Ramos (cell line): ENCODE measurements around the gene TXK.

Source experiments
- in situ Hi-C: fragments of 300-500 bp; cut with MboI; formaldehyde crosslinking; loops from one replicate; pipeline ENCODE4 v1.14.3; 2022; ENCODE audit warnings: low sequenced_read_pairs; ENCODE audit not compliant: unreplicated experiment

Gene TXK

DNA sequence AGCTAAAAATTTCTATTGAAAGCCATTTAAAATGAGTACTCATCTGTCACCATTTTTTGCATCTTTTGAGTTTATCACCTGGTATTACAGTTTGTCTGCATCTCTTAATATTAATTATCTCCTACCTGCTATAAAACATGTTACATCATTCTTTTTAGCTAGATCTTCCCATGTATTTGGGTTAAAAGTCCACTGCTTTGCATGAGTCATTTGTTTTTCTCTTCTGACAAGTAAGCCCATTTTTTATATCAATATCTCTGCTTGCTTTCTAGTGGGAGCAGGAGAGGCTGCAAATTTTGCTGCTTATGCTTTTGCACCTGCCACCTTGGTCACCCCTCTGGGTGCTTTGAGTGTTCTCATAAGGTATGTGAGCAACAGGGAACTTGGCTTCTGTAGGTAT, 101.3 kb downstream of the TXK start:
- in situ Hi-C loops, result loop anchor here (10.0 kb wide), 1 partner anchor 52 kb away; no protein-coding TSS in a partner anchor

DNA sequence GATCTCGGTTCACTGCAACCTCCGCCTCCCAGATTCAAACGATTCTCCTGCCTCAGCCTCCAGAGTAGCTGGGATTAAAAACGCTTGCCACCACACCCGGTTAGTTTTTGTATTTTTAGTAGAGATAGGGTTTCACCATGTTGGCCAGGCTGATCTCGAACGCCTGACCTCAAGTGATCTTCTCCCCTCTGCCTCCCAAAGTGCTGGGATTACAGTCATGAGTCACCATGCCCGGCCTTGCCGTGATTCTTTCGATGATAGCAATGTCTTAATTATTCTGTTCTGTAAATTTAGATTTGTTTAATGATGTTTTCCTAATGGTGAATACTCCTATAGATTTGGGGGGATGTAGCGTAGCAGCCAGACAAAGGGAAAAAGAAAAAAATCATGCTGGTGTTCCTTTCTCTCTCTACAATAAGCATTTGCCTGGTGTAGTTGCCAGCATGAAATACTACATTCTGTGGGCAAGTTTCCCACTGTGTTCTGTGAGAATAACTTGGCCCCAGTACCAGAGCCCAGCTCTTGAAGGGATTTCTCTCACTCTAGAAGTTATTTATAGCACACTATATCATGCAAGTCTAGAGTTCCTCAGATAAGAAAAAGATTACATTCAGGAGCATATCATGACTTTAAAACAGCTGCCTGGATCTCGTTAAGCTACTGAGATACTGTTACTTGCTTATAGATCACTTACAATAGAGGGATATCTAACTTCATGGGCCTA, 102.1 kb downstream of the TXK start:
- in situ Hi-C loops, result loop anchor here (10.0 kb wide), 1 partner anchor 53 kb away; no protein-coding TSS in a partner anchor

DNA sequence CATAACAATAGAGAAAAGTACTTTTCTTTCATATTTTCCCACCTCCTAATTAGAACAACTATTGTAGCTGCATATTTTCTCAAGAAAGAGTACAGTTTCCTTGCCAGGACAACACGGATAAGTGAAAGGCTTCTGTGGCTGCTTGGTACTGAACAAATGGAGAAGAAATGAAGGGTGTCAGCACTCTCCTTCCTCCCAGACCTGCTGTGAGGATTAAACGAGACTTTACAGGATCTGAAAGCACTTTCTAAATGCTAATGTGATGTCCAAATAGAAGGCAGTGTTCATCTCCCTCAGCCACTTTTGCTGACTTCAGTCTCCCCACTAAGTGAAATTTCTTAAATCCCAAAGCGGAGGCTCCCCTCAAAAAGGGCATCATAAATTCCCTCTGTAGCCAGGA, 103.6 kb downstream of the TXK start:
- in situ Hi-C loops, result loop anchor here (10.0 kb wide), 1 partner anchor 54 kb away; no protein-coding TSS in a partner anchor

DNA sequence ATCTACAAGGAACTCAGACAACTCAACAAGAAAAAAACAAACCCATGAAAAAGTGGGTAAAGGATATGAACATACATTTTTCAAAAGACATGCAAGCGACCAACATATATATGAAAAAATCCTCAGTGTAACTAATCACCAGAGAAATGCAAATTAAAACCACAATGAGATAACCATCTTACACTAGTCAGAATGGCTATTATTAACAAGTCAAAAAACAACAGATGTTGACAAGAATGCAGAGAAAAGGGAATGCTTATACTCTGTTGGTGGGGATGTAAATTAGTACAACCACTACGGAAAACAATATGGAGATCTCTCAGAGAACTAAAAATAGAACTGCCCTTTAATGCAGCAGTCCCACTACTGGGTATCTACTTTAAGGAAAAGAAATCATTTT, 105.4 kb downstream of the TXK start:
- in situ Hi-C loops, result no loop called here

DNA sequence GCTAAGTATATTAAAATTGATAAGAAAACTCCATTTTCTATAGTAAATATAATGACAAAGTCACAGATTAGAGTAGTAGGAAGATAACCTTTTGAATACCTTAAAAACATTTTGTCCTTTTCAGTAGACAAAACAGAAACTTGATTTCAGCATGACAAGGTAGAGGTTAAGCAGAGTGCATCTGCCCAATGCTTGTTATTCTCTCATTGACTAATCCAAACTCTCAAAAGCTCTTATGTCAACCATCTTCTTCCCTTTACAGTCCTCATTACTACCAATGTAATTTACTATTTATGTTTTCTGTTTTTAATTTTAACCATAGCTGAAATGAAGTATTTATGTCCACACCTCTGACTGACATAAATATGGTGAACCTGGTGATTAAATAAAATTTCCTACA, 106.4 kb downstream of the TXK start:
- in situ Hi-C loops, result no loop called here

DNA sequence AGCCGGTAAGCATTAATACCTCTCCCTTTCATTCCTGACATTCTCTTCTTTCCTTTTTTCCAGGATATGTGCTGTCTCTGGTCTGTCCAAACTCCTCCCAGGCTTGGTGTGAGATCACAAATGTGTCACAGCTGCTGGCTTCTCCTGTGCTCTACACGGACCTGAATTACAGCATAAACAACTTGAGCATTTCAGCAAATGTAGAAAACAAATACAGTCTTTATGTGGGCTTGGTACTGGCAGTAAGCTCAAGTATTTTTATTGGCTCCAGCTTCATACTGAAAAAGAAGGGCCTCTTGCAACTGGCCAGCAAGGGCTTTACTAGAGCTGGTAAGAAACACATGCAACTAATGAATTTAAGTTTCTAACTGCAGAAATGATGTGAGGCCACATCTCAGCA, 109.0 kb downstream of the TXK start:
- in situ Hi-C loops, result no loop called here

DNA sequence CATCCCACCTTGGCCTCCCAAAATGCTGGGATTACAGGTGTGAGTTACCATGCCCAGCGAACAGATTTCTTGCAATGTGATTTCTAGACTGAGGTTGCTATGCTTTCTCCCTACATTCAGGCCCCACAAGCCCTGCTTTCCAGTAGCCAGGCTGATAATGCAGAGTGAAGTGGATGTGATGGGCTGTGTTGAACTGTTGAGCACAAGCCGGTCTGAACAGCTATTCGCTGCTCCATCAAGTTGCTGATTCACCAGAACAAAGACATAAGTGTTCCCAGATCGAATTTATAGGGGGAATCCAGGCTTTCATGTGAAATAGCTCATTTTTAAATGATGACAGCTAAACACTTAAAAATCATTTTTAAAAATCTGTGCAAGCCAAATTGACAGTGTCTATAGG, 109.5 kb downstream of the TXK start:
- in situ Hi-C loops, result no loop called here

DNA sequence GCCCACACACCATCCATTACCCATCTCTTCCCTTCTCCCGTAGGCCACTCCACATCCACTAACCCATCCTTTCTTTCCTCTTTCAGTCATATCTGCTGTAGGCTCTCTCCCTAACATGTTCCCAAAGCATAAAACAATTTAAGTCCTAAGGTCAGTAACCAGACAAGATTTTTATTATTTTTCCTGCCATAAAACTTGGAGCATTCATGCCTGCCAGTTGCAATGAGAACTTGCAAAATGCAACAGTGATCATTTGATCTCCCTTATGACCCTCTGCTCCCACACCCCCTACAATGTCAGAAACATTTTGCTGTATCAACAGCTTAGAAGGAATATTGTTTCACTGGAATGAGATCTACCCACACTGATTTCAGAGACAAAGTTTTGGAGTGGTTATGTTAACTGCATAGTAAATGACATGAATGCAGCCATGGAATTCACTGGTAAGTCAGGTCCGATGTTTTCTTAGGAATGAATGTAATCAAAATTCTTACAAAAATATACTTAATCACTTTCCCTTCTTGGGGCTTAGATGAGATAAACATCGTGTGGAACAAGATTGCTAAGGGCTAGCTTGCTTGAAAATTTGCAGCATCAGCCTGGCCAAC, 111.8 kb downstream of the TXK start:
- in situ Hi-C loops, result no loop called here

DNA sequence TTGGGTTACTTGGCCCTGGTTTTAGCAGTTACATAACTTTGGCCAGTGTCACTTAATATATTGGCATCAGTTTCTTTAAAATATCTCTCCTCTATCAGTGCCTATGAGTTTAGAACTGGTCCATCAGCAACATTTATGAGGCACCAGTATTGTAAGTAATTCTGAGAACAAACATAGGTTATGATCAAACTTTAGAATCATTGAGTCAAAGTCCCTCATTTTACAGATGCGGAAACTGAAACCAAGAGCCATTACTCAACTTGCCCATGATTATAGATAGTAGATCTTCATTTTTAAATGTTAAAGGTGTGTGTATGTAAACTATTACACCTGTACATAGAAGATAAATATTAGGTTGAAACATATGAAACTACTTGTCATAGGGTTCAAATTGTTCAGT, 113.0 kb downstream of the TXK start:
- in situ Hi-C loops, result no loop called here

DNA sequence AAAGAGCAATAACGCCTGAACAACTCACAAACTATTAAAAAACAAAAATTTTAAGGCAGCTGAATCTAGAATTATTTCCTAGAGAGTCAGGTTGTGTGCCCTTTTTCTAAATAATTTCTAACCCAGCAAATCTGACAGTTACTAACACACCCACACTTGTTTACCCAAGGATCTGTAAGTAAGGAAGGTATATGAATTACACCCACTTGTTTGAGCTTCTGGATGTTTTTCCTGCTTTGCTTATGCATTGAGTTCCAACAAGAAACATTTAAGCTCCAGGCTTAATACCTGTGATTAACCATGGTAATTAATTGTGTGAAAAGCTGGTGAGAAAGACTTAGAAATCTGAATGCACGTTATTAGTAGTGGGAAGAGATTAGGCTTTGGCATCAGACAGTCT, 115.9 kb downstream of the TXK start:
- in situ Hi-C loops, result no loop called here

DNA sequence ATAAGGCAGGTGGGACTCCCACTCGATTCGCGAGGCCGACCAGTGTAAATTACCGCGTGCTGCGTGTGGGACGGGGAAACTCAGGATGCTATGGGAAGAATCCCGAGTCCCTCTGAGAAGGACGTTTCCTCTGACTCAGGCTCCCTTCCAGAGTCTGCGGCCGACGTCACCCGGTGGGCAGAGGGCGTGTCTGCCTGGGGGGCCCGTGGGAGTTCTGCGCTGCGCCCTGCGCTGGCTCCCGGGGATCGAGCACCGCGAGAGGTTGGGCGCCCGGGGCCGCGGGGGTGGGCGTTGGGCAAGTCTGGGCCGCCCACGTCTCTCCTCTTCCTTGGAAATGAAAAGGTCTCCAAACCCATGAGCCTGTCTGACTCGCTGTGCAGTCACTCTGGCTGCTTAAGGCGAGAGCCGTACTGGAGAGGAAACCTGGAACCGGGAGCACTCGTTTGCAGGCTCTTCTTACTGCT, 116.9 kb downstream of the TXK start:
- in situ Hi-C loops, result no loop called here
